H1 (cell line): ENCODE results near the gene ARL11. TPM values are rescaled to one million over a fixed set of nuclear protein-coding genes. Genes with fewer than 3 reads are reported as not detected.

Experiments
- CTCF ChIA-PET: fragments of 300-600 bp; sonication (Branson Sonifier 250); formaldehyde crosslinking; loops from one replicate; lab custom pipeline; 2021; ENCODE audit not compliant: partially characterized antibody; lab: Charles Lee
- POLR2A ChIA-PET: fragments of 300-600 bp; sonication (Branson Sonifier 250); formaldehyde crosslinking; loops from one replicate; lab custom pipeline; 2021; ENCODE audit warnings: inconsistent platforms; ENCODE audit not compliant: partially characterized antibody; lab: Charles Lee
- DNase-seq, 2 experiments: peaks; one replicate each; pipeline versions ENCODE4 v3.0.0 to v3.0.0-alpha.2; 2010 to 2022; ENCODE audit warnings: low spot score in 2 of 2, low read depth in 1 of 2, mixed read lengths in 1 of 2
- FAIRE-seq: peaks from 2 replicates; lab custom pipeline; 2011; peaks lifted over from hg19 to GRCh38; lab: Jason Lieb, UNC
- H2AFZ ChIP-seq: 2 replicates; pipeline ENCODE4 v1.8.1; 2012; ENCODE audit warnings: low read length, inconsistent platforms
- H2AK5ac ChIP-seq: 2 replicates; pipeline ENCODE4 v1.6.1; 2013; ENCODE audit warnings: low read depth, low read length
- H2BK120ac ChIP-seq: replicated peaks from 2 replicates; pipeline ENCODE3; 2013; ENCODE audit warnings: low read depth, low read length, inconsistent platforms
- H2BK12ac ChIP-seq: 2 replicates; pipeline ENCODE4 v1.6.1; 2013; ENCODE audit warnings: low read depth, low read length
- H2BK15ac ChIP-seq: 2 replicates; pipeline ENCODE4 v1.6.1; 2013; ENCODE audit warnings: low read length
- H2BK20ac ChIP-seq: 2 replicates; pipeline ENCODE4 v1.6.1; 2013; ENCODE audit warnings: low read length
- H2BK5ac ChIP-seq: 2 replicates; pipeline ENCODE4 v1.6.1; 2013; ENCODE audit warnings: low read depth, low read length
- H3K14ac ChIP-seq: 2 replicates; pipeline ENCODE4 v1.6.1; 2013; ENCODE audit warnings: inconsistent platforms; ENCODE audit not compliant: insufficient read length
- H3K18ac ChIP-seq: 2 replicates; pipeline ENCODE4 v1.6.1; 2013; ENCODE audit warnings: low read length; ENCODE audit errors: extremely low read depth
- H3K23ac ChIP-seq: 2 replicates; pipeline ENCODE4 v1.6.1; 2013; ENCODE audit warnings: inconsistent platforms; ENCODE audit not compliant: insufficient read length
- H3K23me2 ChIP-seq: 2 replicates; pipeline ENCODE4 v1.6.1; 2013; ENCODE audit warnings: low read depth, low read length
- H3K27ac ChIP-seq: 2 replicates; pipeline ENCODE4 v1.6.1; 2011; ENCODE audit warnings: low read depth, low read length, inconsistent platforms
- H3K27me3 ChIP-seq, 4 experiments: replicated peaks in 1 of 4; 1 replicate in 1 of 4; 2 replicates in 3 of 4; pipeline versions ENCODE4 v1.6.1 to v1.8.1; 2011 to 2013; ENCODE audit warnings: low read length in 3 of 4, mild to moderate bottlenecking in 3 of 4, inconsistent platforms in 2 of 4, mixed read lengths in 2 of 4, moderate library complexity in 1 of 4; ENCODE audit not compliant: control insufficient read depth in 3 of 4, insufficient read depth in 3 of 4; ENCODE audit errors: extremely low read depth in 1 of 4
- H3K36me3 ChIP-seq, 4 experiments: 2 replicates each; pipeline versions ENCODE4 v1.6.1 to v1.8.1; 2011 to 2013; ENCODE audit warnings: mild to moderate bottlenecking in 4 of 4, low read length in 3 of 4, moderate library complexity in 2 of 4, control low read depth in 1 of 4, inconsistent platforms in 1 of 4; ENCODE audit not compliant: insufficient read depth in 4 of 4, control insufficient read depth in 2 of 4
- H3K4ac ChIP-seq: replicated peaks from 2 replicates; pipeline ENCODE3; 2013; ENCODE audit warnings: low read length, low read depth, mixed read lengths, inconsistent platforms; ENCODE audit not compliant: insufficient read length
- H3K4me1 ChIP-seq, 4 experiments: replicated peaks in 1 of 4; 1 replicate in 1 of 4; 2 replicates in 3 of 4; pipeline versions ENCODE4 v1.6.1 to v1.8.1; 2011 to 2013; ENCODE audit warnings: low read length in 3 of 4, inconsistent platforms in 2 of 4, mixed read lengths in 1 of 4; ENCODE audit not compliant: insufficient read depth in 4 of 4, control insufficient read depth in 3 of 4
- H3K4me2 ChIP-seq, 2 experiments: 2 replicates each; pipeline versions ENCODE4 v1.6.1 to v1.8.1; 2011 to 2013; ENCODE audit warnings: low read depth in 2 of 2, low read length in 2 of 2, control low read depth in 1 of 2, inconsistent platforms in 1 of 2, mild to moderate bottlenecking in 1 of 2; ENCODE audit not compliant: insufficient read depth in 1 of 2
- H3K4me3 ChIP-seq, 4 experiments: fragments of 200-600, 300-600 bp in 1 of 4; sonication (generic), shearing (Covaris generic), sonication (Bioruptor Twin) in 1 of 4; 2 replicates each; pipeline versions ENCODE4 v1.5.1 to v1.8.1; 2011 to 2016; ENCODE audit warnings: low read length in 4 of 4, low read depth in 3 of 4, control low read depth in 2 of 4, inconsistent platforms in 2 of 4, mild to moderate bottlenecking in 2 of 4, mixed read lengths in 1 of 4, moderate library complexity in 1 of 4; ENCODE audit not compliant: insufficient read depth in 2 of 4; ENCODE audit errors: extremely low read depth in 1 of 4
- H3K56ac ChIP-seq: replicated peaks from 2 replicates; pipeline ENCODE3; 2013; ENCODE audit warnings: low read depth, mild to moderate bottlenecking, mixed read lengths, low read length, inconsistent platforms; ENCODE audit not compliant: insufficient read length
- H3K79me1 ChIP-seq: 2 replicates; pipeline ENCODE4 v1.6.1; 2013; ENCODE audit warnings: low read depth, low read length, control low read depth
- H3K79me2 ChIP-seq, 2 experiments: 2 replicates each; pipeline versions ENCODE4 v1.6.1 to v1.8.1; 2012 to 2013; ENCODE audit warnings: low read length in 2 of 2, mild to moderate bottlenecking in 2 of 2, inconsistent platforms in 1 of 2; ENCODE audit not compliant: insufficient read depth in 2 of 2, control insufficient read depth in 1 of 2
- H3K9ac ChIP-seq, 4 experiments: replicated peaks in 1 of 4; 1 replicate in 1 of 4; 2 replicates in 3 of 4; pipeline versions ENCODE4 v1.6.1 to v1.8.1; 2011 to 2013; ENCODE audit warnings: low read depth in 3 of 4, low read length in 3 of 4, control low read depth in 2 of 4, mild to moderate bottlenecking in 2 of 4, moderate library complexity in 2 of 4, inconsistent platforms in 1 of 4; ENCODE audit errors: extremely low read depth in 1 of 4
- H3K9me3 ChIP-seq, 2 experiments: 2 replicates each; pipeline versions ENCODE4 v1.6.1 to v1.8.1; 2012 to 2013; ENCODE audit warnings: mild to moderate bottlenecking in 2 of 2, moderate library complexity in 2 of 2, control low read depth in 1 of 2, inconsistent platforms in 1 of 2, low read depth in 1 of 2, low read length in 1 of 2, mixed read lengths in 1 of 2; ENCODE audit not compliant: insufficient read depth in 2 of 2
- H4K20me1 ChIP-seq, 2 experiments: replicated peaks in 1 of 2; 2 replicates each; pipeline versions ENCODE3 to v1.8.1; 2011 to 2013; ENCODE audit warnings: inconsistent platforms in 2 of 2, low read length in 2 of 2, mild to moderate bottlenecking in 1 of 2; ENCODE audit not compliant: insufficient read depth in 2 of 2, control insufficient read depth in 1 of 2
- H4K5ac ChIP-seq: 2 replicates; pipeline ENCODE4 v1.6.1; 2013; ENCODE audit warnings: low read length, low read depth, mixed read lengths, inconsistent platforms; ENCODE audit not compliant: insufficient read length
- H4K8ac ChIP-seq: 2 replicates; pipeline ENCODE4 v1.8.0; 2013; ENCODE audit warnings: mild to moderate bottlenecking, moderate library complexity, low read length, inconsistent platforms; ENCODE audit not compliant: insufficient read depth; ENCODE audit errors: extremely low read depth
- H4K91ac ChIP-seq: replicated peaks from 2 replicates; pipeline ENCODE3; 2013; ENCODE audit warnings: low read length, mixed read lengths, inconsistent platforms; ENCODE audit not compliant: insufficient read length
- CEBPB ChIP-seq: IDR thresholded peaks from 2 replicates; pipeline ENCODE4 v1.6.1; 2012; ENCODE audit warnings: low read depth, low read length
- CREB1 ChIP-seq: IDR thresholded peaks from 2 replicates; pipeline ENCODE4 v1.6.1; 2012; ENCODE audit warnings: inconsistent platforms
- NRF1 ChIP-seq: IDR thresholded peaks from 2 replicates; pipeline ENCODE4 v1.6.1; 2011; ENCODE audit warnings: mild to moderate bottlenecking, low read depth, low read length, improper control_type of control experiment
- whole genome bisulfite sequencing, 2 experiments: shearing (Covaris generic) in 1 of 2; methylation state at CpG; one replicate each; pipeline versions ENCODE4 v1.1.6 to v1.1.7; 2013 to 2015; ENCODE audit warnings: low lambda C conversion rate in 2 of 2, mixed read lengths in 2 of 2, inconsistent platforms in 1 of 2, low coverage in 1 of 2, missing lambda C conversion rate in 1 of 2; ENCODE audit not compliant: insufficient replicate concordance in 2 of 2, insufficient coverage in 1 of 2, insufficient read length in 1 of 2; ENCODE audit errors: extremely low coverage in 1 of 2, missing lambda C conversion rate in 1 of 2; 5-methylcytosine and 5-hydroxymethylcytosine counted together
- polyA plus RNA-seq, 7 experiments: library from polyadenylated mRNA; depleted of rRNA in 3 of 7; stranded (reverse) in 5 of 7; unstranded in 2 of 7; fragments of >200 nt in 5 of 7; fragments of 200-250 nt in 2 of 7; gene quantifications; 1 replicate in 5 of 7; 2 replicates in 1 of 7; 4 replicates in 1 of 7; pipeline versions ENCODE4 v1.2.1 to v1.2.3, GENCODE V29; 2011 to 2013; ENCODE audit warnings: missing spikeins in 2 of 7, mixed read lengths in 2 of 7
- total RNA-seq: library from RNA; stranded (reverse); fragmentation: NEBNext Ultra II Directional; extraction: Animal tissue kit (Norgen Biotek cat#: 25700); gene quantifications from 2 replicates; pipeline ENCODE4 v1.2.1, GENCODE V29; 2021
- TF ChIP-seq, protein P1 (sequence below): IDR thresholded peaks from 2 replicates; pipeline ENCODE4 v1.6.1; 2012; ENCODE audit warnings: low read length, inconsistent platforms

Gene ARL11
- total and polyA plus RNA-seq, 2 of the 8 experiments (the other 6 are each of a cell fraction or from before 2014, with no cell fraction given), result 0.45 to 0.52 TPM

DNA sequence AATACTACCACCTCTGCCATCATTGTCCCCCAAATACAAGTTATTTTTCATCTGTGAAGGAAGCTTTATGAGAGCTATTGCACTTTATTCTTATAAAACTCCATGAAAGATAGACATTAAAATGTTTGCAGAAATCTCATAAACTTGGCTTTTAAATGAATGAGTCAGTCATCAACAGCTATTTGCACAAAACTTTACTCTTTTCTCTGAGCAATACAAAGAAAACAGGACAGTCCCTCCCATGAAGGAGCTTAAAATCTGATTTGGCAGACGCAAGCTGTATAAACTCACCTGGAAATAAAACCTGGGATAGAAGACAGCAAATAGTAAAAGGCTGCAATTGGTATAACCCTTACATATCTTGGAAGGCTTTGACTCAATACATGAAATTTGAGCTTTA, 26.3 kb upstream of the ARL11 start:
- Histone ChIP-seq H3K9ac (no peak overlapping the region), H3K4ac (no peak overlapping the region), H2BK5ac (no peak overlapping the region), H4K8ac (no peak overlapping the region), H3K23me2 (no peaks in the 10 kb centered on the region)
- FAIRE-seq, result no peak
- no peak for TF ChIP-seq CEBPB
- no peak for TF ChIP-seq NRF1
- no peak for TF ChIP-seq CREB1
- TF ChIP-seq, protein P1, sequence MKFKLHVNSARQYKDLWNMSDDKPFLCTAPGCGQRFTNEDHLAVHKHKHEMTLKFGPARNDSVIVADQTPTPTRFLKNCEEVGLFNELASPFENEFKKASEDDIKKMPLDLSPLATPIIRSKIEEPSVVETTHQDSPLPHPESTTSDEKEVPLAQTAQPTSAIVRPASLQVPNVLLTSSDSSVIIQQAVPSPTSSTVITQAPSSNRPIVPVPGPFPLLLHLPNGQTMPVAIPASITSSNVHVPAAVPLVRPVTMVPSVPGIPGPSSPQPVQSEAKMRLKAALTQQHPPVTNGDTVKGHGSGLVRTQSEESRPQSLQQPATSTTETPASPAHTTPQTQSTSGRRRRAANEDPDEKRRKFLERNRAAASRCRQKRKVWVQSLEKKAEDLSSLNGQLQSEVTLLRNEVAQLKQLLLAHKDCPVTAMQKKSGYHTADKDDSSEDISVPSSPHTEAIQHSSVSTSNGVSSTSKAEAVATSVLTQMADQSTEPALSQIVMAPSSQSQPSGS, result no peak
- TF ChIP-seq, all 59 proteins: peak for 0
- no peaks in the 10 kb centered on the region; a peak in 1 of 7 replicates for H3K27me3 ChIP-seq
- H3K18ac ChIP-seq, result no peak overlapping the region
- CTCF ChIA-PET, result interaction anchor here (1.2 to 1.8 kb wide), 3 partner anchors 31 to 180 kb away, joined by 3 to 6 read pairs (median 4); no protein-coding TSS in a partner anchor
- DNase-seq, result no peak
- 86% methylated on average over 1 of the region's 1 CpG; no CpG with 5 or more reads in 1 of the 2 experiments for WGBS, 2 experiments
- H3K27ac ChIP-seq, result no peak overlapping the region
- H3K9me3 ChIP-seq, result no peaks in the 10 kb centered on the region
- H3K4me1 ChIP-seq, result no peaks in the 10 kb centered on the region
- no peak overlapping the region for H3K23ac ChIP-seq
- POLR2A ChIA-PET, result interaction anchor here (0.5 to 0.6 kb wide), 2 partner anchors 78 to 510 kb away, joined by 3 read pairs; no protein-coding TSS in a partner anchor
- H2AK5ac ChIP-seq, result no peak overlapping the region
- no peaks in the 10 kb centered on the region for H3K79me2 ChIP-seq
- no peak overlapping the region for H2BK20ac ChIP-seq
- H3K4me3 ChIP-seq, result no peak overlapping the region
- no peak overlapping the region for H2BK15ac ChIP-seq
- H4K20me1 ChIP-seq, result no peaks in the 10 kb centered on the region
- no peak overlapping the region for H3K14ac ChIP-seq
- H3K4me2 ChIP-seq, result no peak overlapping the region
- no peak overlapping the region for H2BK120ac ChIP-seq
- H4K5ac ChIP-seq, result no peak overlapping the region
- 0 out of 2 replicates have a peak overlapping the region, but pooled peaks have one; percentile 41 for H2AFZ ChIP-seq
- no peaks in the 10 kb centered on the region; a peak in 1 of 8 replicates for H3K36me3 ChIP-seq
- H4K91ac ChIP-seq, result no peak overlapping the region
- H3K56ac ChIP-seq, result no peak overlapping the region
- H2BK12ac ChIP-seq, result no peak overlapping the region
- H3K79me1 ChIP-seq, result no peaks in the 10 kb centered on the region
